GM12878 (cell line): ENCODE results near the gene TMEM259. TPM values are rescaled to one million over a fixed set of nuclear protein-coding genes. Genes with fewer than 3 reads are reported as not detected.

Experiments used
- ATAC-seq: fragments of 200-7000 bp; cut with Tn5 transposase; 3 replicates; pipeline ENCODE4 v1.9.1; 2020; ENCODE audit warnings: mild to moderate bottlenecking, moderate library complexity
- BruUV-seq: library from RNA; stranded (reverse); fragments of 400-500 nt; replicated peaks from 2 replicates; lab custom pipeline; 2021; lab: Mats Ljungman, UMichigan
- CTCF ChIA-PET: fragments of 300-600 bp; sonication (Branson Sonifier 250); formaldehyde crosslinking; extraction: SDS; loops from one replicate; lab custom pipeline; 2021; ENCODE audit warnings: inconsistent platforms; lab: Yijun Ruan, JAX
- POLR2A ChIA-PET: fragments of 350-600 bp; formaldehyde crosslinking; extraction: SDS; loops from one replicate; lab custom pipeline; 2021; ENCODE audit warnings: inconsistent platforms; lab: Charles Lee
- RAD21 ChIA-PET: fragments of 300-600 bp; sonication (Branson Sonifier 250); formaldehyde crosslinking; loops from one replicate; lab custom pipeline; 2023; ENCODE audit warnings: antibody characterized with exemption; ENCODE audit not compliant: unreplicated experiment; lab: Charles Lee
- SMC1A ChIA-PET: fragments of 300-600 bp; sonication (Branson Sonifier 250); formaldehyde crosslinking; loops from one replicate; lab custom pipeline; 2023; ENCODE audit not compliant: unreplicated experiment, uncharacterized antibody; lab: Charles Lee
- DNase-seq: peaks from one replicate; pipeline ENCODE4 v3.0.0-alpha.2; 2011; ENCODE audit warnings: low read depth, low spot score
- FAIRE-seq: peaks from 3 replicates; lab custom pipeline; 2011; peaks lifted over from hg19 to GRCh38; lab: Jason Lieb, UNC
- H2AFZ ChIP-seq: 2 replicates; pipeline ENCODE4 v1.6.0; 2011; ENCODE audit warnings: low read depth, low read length, control low read depth; ENCODE audit not compliant: control insufficient read depth
- H3K27ac ChIP-seq: 2 replicates; pipeline ENCODE4 v1.5.1; 2011; ENCODE audit warnings: control low read depth; ENCODE audit not compliant: control insufficient read depth, insufficient read depth
- H3K27me3 ChIP-seq, 2 experiments: replicated peaks in 1 of 2; 2 replicates each; pipeline versions ENCODE4 v1.6.0 to v1.6.1; 2011; ENCODE audit warnings: low read length in 1 of 2; ENCODE audit not compliant: control insufficient read depth in 2 of 2, insufficient read depth in 2 of 2
- H3K36me3 ChIP-seq, 2 experiments: 2 replicates each; pipeline ENCODE4 v1.5.1; 2011; ENCODE audit warnings: low read length in 1 of 2; ENCODE audit not compliant: control insufficient read depth in 2 of 2, insufficient read depth in 2 of 2
- H3K4me1 ChIP-seq: 2 replicates; pipeline ENCODE4 v1.6.1; 2011; ENCODE audit warnings: mild to moderate bottlenecking, low read length, moderate library complexity, mixed read lengths; ENCODE audit not compliant: control insufficient read depth, insufficient read depth
- H3K4me2 ChIP-seq: 2 replicates; pipeline ENCODE4 v1.6.0; 2011; ENCODE audit warnings: control low read depth; ENCODE audit not compliant: control insufficient read depth, insufficient read depth
- H3K4me3 ChIP-seq: fragments of 200-600 bp; sonication (generic); 2 replicates; pipeline ENCODE4 v1.5.1; 2016
- H3K79me2 ChIP-seq: 2 replicates; pipeline ENCODE4 v1.6.0; 2011; ENCODE audit warnings: low read length; ENCODE audit not compliant: control insufficient read depth, insufficient read depth
- H3K9ac ChIP-seq: 2 replicates; pipeline ENCODE4 v1.8.0; 2011; ENCODE audit warnings: low read length, control low read depth, mixed read lengths; ENCODE audit not compliant: control insufficient read depth, insufficient read depth
- H3K9me3 ChIP-seq: replicated peaks from 3 replicates; pipeline ENCODE4 v1.5.1; 2011; ENCODE audit warnings: mild to moderate bottlenecking, low read length; ENCODE audit not compliant: control insufficient read depth, insufficient read depth
- H4K20me1 ChIP-seq: 2 replicates; pipeline ENCODE4 v1.6.0; 2011; ENCODE audit not compliant: control insufficient read depth, insufficient read depth
- BACH1 ChIP-seq: fragments of 450-650 bp; IDR thresholded peaks from 2 replicates; pipeline ENCODE4 v1.6.1; 2017; ENCODE audit warnings: mild to moderate bottlenecking, borderline replicate concordance
- BMI1 ChIP-seq: fragments of 450-650 bp; IDR thresholded peaks from 2 replicates; pipeline ENCODE4 v1.6.1; 2016; ENCODE audit warnings: mild to moderate bottlenecking, moderate library complexity, borderline replicate concordance
- BRCA1 ChIP-seq: IDR thresholded peaks from 2 replicates; pipeline ENCODE4 v1.6.1; 2011; ENCODE audit warnings: low read depth, low read length, improper control_type of control experiment
- CBX3 ChIP-seq: fragments of 200-600 bp; sonication (generic); IDR thresholded peaks from 2 replicates; pipeline ENCODE4 v1.6.1; 2016; ENCODE audit warnings: low read depth, borderline replicate concordance
- CBX5 ChIP-seq: sonication (generic); IDR thresholded peaks from 2 replicates; pipeline ENCODE4 v1.6.1; 2016; ENCODE audit warnings: low read depth, moderate library complexity, mild to moderate bottlenecking, inconsistent platforms
- CUX1 ChIP-seq: IDR thresholded peaks from 2 replicates; pipeline ENCODE4 v1.6.1; 2012; ENCODE audit warnings: improper control_type of control experiment, low read depth, low read length; ENCODE audit not compliant: insufficient replicate concordance
- GABPA ChIP-seq: IDR thresholded peaks from 2 replicates; pipeline ENCODE4 v1.6.1; 2014; ENCODE audit warnings: antibody characterized with exemption, low read depth, mild to moderate bottlenecking, inconsistent platforms
- IKZF2 ChIP-seq, 2 experiments: fragments of 450-650 bp; IDR thresholded peaks; 2 replicates each; pipeline ENCODE4 v1.6.1; 2017; ENCODE audit warnings: mild to moderate bottlenecking in 2 of 2, moderate library complexity in 2 of 2
- NFIC ChIP-seq: IDR thresholded peaks from 2 replicates; pipeline ENCODE4 v1.6.1; 2012; ENCODE audit warnings: low read depth, mild to moderate bottlenecking, inconsistent platforms, low read length, moderate library complexity
- POLR2AphosphoS2 ChIP-seq: IDR thresholded peaks from 2 replicates; pipeline ENCODE4 v1.6.1; 2011; ENCODE audit warnings: low read depth, mild to moderate bottlenecking, low read length, improper control_type of control experiment, moderate library complexity
- RELA ChIP-seq: fragments of 450-650 bp; IDR thresholded peaks from 2 replicates; pipeline ENCODE4 v1.8.0; 2014; ENCODE audit warnings: borderline replicate concordance; ENCODE audit not compliant: partially characterized antibody
- SMARCA5 ChIP-seq: fragments of 450-650 bp; IDR thresholded peaks from 2 replicates; pipeline ENCODE4 v1.6.1; 2017; ENCODE audit warnings: mild to moderate bottlenecking
- SRF ChIP-seq, 2 experiments: IDR thresholded peaks; 2 replicates each; pipeline ENCODE4 v1.6.1; 2011; ENCODE audit warnings: low read depth in 2 of 2, low read length in 2 of 2, mild to moderate bottlenecking in 1 of 2, moderate library complexity in 1 of 2
- TAF1 ChIP-seq: IDR thresholded peaks from 2 replicates; pipeline ENCODE4 v1.6.1; 2011; ENCODE audit warnings: mild to moderate bottlenecking, low read depth, low read length, borderline replicate concordance
- TARDBP ChIP-seq: IDR thresholded peaks from 2 replicates; pipeline ENCODE4 v1.6.1; 2016; ENCODE audit warnings: borderline replicate concordance
- YBX1 ChIP-seq: fragments of 450-650 bp; IDR thresholded peaks from 2 replicates; pipeline ENCODE4 v1.6.1; 2016; ENCODE audit warnings: antibody characterized with exemption
- ZBTB4 ChIP-seq: fragments of 450-650 bp; formaldehyde crosslinking; IDR thresholded peaks from 2 replicates; pipeline ENCODE4 v1.4.0; 2022; ENCODE audit warnings: mild to moderate bottlenecking, moderate library complexity
- WGBS: methylation state at CpG from one replicate; pipeline ENCODE4 v1.1.6; 2016; ENCODE audit warnings: low lambda C conversion rate; ENCODE audit not compliant: insufficient replicate concordance, insufficient coverage; ENCODE audit errors: missing lambda C conversion rate; 5-methylcytosine and 5-hydroxymethylcytosine counted together
- in situ Hi-C: fragments of 300-500 bp; cut with MboI; formaldehyde crosslinking; loops from 9 replicates; pipeline ENCODE4 v1.14.3; 2018; ENCODE audit warnings: mixed read lengths
- intact Hi-C: fragments of 100-400 bp; cut with micrococcal nuclease; formaldehyde crosslinking; loops from one replicate; pipeline ENCODE4 v1.14.2; 2022; ENCODE audit not compliant: unreplicated experiment
- polyA plus RNA-seq, 11 experiments: library from polyadenylated mRNA; depleted of rRNA in 4 of 11; unstranded in 6 of 11; stranded (reverse) in 5 of 11; fragments of >200 nt; fragmentation: Nextera tagmentation in 4 of 11; fragmentation: Illumina TruSeq in 1 of 11; extraction: Ambion mirVana in 4 of 11; extraction: Trizol in 1 of 11; gene quantifications; 1 replicate in 1 of 11; 2 replicates in 10 of 11; pipeline versions ENCODE4 v1.2.1 to v1.2.3, GENCODE V29; 2011 to 2016; ENCODE audit warnings: inconsistent platforms in 2 of 11, missing spikeins in 2 of 11, low read depth in 1 of 11
- total RNA-seq, 4 experiments: library from RNA; depleted of rRNA in 3 of 4; stranded (reverse); fragments of >200 nt in 3 of 4; fragmentation: Illumina TruSeq in 1 of 4; extraction: Trizol in 1 of 4; gene quantifications; 2 replicates each; pipeline versions ENCODE4 v1.2.1 to v1.2.3, GENCODE V29; 2013 to 2021

Gene TMEM259
- total and polyA plus RNA-seq, 10 of the 15 experiments (the other 5 are each of a cell fraction or from before 2014, with no cell fraction given), result 0.43 to 184 (median 62.0) TPM

GRCh38 chr19:1018393-1018792 is 2.5 kb downstream of the TMEM259 start (continued):
- no peak for TF ChIP-seq POLR2AphosphoS2
- no peak for TF ChIP-seq BMI1
- TF ChIP-seq TARDBP, result no peak
- TF ChIP-seq ZBTB4 (CRISPR knock-in tag), result no peak
- TF ChIP-seq CBX3, result no peak
- no peak for TF ChIP-seq RELA
- TF ChIP-seq SMARCA5, result no peak
- TF ChIP-seq TAF1, result no peak
- no peak for TF ChIP-seq YBX1
- TF ChIP-seq CBX5, result no peak
- TF ChIP-seq, all 136 proteins: peak for 0

GRCh38 chr19:1017906-1018305 is 3.0 kb downstream of the TMEM259 start:
- ChIA-PET CTCF (no interaction called here), POLR2A (interaction anchor here (0.7 kb wide), 1 partner anchor 72 kb away, joined by 3 read pairs; no protein-coding TSS in a partner anchor), RAD21 (no interaction called here), SMC1A (no interaction called here)
- peaks cover 32% of the 10 kb centered on the region for H3K4me1 ChIP-seq
- DNase-seq (no peak), FAIRE-seq (no peak), ATAC-seq (no peak)
- no peaks in the 10 kb centered on the region for H3K9me3 ChIP-seq
- WGBS, result 68% methylated on average over 9 of the region's 9 CpGs
- H3K36me3 ChIP-seq, result peaks cover 3 to 16% of the 10 kb centered on the region in 2 experiments; a peak in 2 of 4 replicates
- peak overlapping the region; percentile 65; the same call in 1 of the 2 replicates for H3K27ac ChIP-seq
- H3K4me3 ChIP-seq, result peak overlapping the region; percentile 83
- peaks cover 6% of the 10 kb centered on the region; the same call in 1 of the 2 replicates for H4K20me1 ChIP-seq
- intact Hi-C loops, result no loop called here
- in situ Hi-C loops, result no loop called here
- no peaks in the 10 kb centered on the region for H3K27me3 ChIP-seq
- peak overlapping the region; percentile 68 for H3K9ac ChIP-seq
- no TSS peak for BruUV-seq
- H3K79me2 ChIP-seq, result peaks cover 67% of the 10 kb centered on the region
- no peak overlapping the region for H2AFZ ChIP-seq
- H3K4me2 ChIP-seq, result peak overlapping the region; percentile 48
- no peak for TF ChIP-seq BACH1
- TF ChIP-seq SRF (IDR thresholded peaks at IDR 0.05; ENCODE audit: low read depth in 2 of 2, low read length in 2 of 2), result no peak
- no peak for TF ChIP-seq SMARCA5
- TF ChIP-seq BRCA1, result no peak
- no peak for TF ChIP-seq NFIC
- no peak for TF ChIP-seq GABPA
- no peak for TF ChIP-seq IKZF2 (IDR thresholded peaks at IDR 0.05)
- TF ChIP-seq CUX1, result no peak
